PFSK-1 (cell line): ENCODE data around the gene ZNF775.

Experiments
- FOXP2 ChIP-seq: optimal IDR thresholded peaks from 2 replicates; pipeline ENCODE3; 2011; ENCODE audit warnings: borderline replicate concordance, control low read depth, inconsistent platforms; ENCODE audit not compliant: insufficient read depth; ENCODE audit errors: extremely low read length, extremely low read depth
- POLR2AphosphoS5 ChIP-seq: IDR thresholded peaks from 2 replicates; pipeline ENCODE4 v1.6.1; 2012; ENCODE audit warnings: low read depth, mild to moderate bottlenecking, control low read depth, low read length, moderate library complexity
- REST ChIP-seq, 2 experiments: IDR thresholded peaks; 2 replicates each; pipeline versions ENCODE4 v1.6.1 to v1.8.0; 2011 to 2012; ENCODE audit warnings: low read depth in 2 of 2, low read length in 2 of 2, control low read depth in 1 of 2, inconsistent platforms in 1 of 2, mild to moderate bottlenecking in 1 of 2, moderate library complexity in 1 of 2; ENCODE audit not compliant: insufficient read depth in 1 of 2
- SIN3A ChIP-seq: IDR thresholded peaks from 2 replicates; pipeline ENCODE4 v1.6.1; 2012; ENCODE audit warnings: mild to moderate bottlenecking, low read length, moderate library complexity, borderline replicate concordance; ENCODE audit not compliant: insufficient read depth
- TAF1 ChIP-seq: IDR thresholded peaks from 2 replicates; pipeline ENCODE4 v1.6.1; 2012; ENCODE audit warnings: low read length, control low read depth, borderline replicate concordance; ENCODE audit not compliant: insufficient read depth

The ZNF775 gene

GRCh38 chr7:150406567-150407421 lies 27.7 kb downstream of the ZNF775 start:
- TF ChIP-seq REST (IDR thresholded peaks at IDR 0.05; ENCODE audit: insufficient read depth in 1 of 2, low read depth in 2 of 2, low read length in 2 of 2) (no peak), SIN3A (no peak), FOXP2 (no peak), POLR2AphosphoS5 (no peak)

DNA sequence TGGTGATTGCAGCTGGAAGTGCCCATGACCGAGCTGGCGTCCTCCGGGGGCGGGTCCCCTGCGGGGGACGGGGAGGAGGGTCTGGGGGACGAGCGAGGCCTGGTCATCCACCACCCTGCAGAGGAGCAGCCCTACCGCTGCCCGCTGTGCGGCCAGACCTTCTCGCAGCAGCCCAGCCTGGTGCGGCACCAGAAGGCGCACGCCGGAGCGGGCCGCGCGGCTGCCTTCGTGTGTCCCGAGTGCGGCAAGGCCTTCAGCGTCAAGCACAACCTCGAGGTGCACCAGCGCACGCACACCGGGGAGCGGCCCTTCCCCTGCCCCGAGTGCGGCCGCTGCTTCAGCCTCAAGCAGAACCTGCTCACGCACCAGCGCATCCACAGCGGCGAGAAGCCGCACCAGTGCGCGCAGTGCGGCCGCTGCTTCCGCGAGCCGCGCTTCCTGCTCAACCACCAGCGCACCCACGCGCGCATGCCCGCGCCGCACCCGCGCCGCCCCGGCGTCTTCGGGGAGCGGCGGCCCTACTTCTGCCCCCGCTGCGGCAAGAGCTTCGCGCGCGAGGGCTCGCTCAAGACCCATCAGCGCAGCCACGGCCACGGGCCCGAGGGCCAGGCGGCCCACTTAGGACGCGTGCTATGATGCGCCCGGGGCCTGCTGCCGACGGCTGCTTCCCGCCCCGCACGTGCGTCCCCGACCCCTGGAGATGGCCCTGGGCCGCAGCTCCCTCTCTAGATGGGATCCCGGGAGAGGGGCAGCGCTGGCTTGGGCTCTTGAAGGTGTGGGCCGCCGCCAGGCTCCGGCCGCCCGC lies 28.7 kb downstream of the ZNF775 start:
- TF ChIP-seq REST (IDR thresholded peaks at IDR 0.05; ENCODE audit: insufficient read depth in 1 of 2, low read depth in 2 of 2, low read length in 2 of 2) (no peak), SIN3A (no peak), FOXP2 (no peak), POLR2AphosphoS5 (no peak), TAF1 (no peak)

- TF ChIP-seq TAF1 = no peak
- no peak for TF ChIP-seq POLR2AphosphoS5
- TF ChIP-seq FOXP2 = no peak
- no peak for TF ChIP-seq SIN3A
- no peak for TF ChIP-seq REST (IDR thresholded peaks at IDR 0.05; ENCODE audit: insufficient read depth in 1 of 2, low read depth in 2 of 2, low read length in 2 of 2)
These were observed 29.5 kb downstream of the ZNF775 start for GRCh38 chr7:150408393-150409299.

- TF ChIP-seq SIN3A = no peak
- TF ChIP-seq FOXP2 = no peak
These were observed 30.3 kb downstream of the ZNF775 start for GRCh38 chr7:150409300-150410030.
